Mesodermal cell (in vitro differentiated cells): ENCODE measurements around the gene MMAB. TPM values are rescaled to one million over a fixed set of nuclear protein-coding genes. Genes with fewer than 3 reads are reported as not detected.

Experiments
- H3K27ac ChIP-seq: 2 replicates; pipeline ENCODE4 v1.7.0; 2013; ENCODE audit warnings: mild to moderate bottlenecking, low read depth, low read length, moderate library complexity; ENCODE audit not compliant: severe bottlenecking
- H3K36me3 ChIP-seq: 2 replicates; pipeline ENCODE4 v1.7.1; 2013; ENCODE audit warnings: mild to moderate bottlenecking, low read length, moderate library complexity; ENCODE audit not compliant: control insufficient read depth, insufficient read depth
- H3K4me1 ChIP-seq: one replicate; pipeline ENCODE4 v1.7.1; 2013; ENCODE audit warnings: mild to moderate bottlenecking, low read length; ENCODE audit not compliant: insufficient read depth, control insufficient read depth, poor library complexity, severe bottlenecking
- H3K4me3 ChIP-seq: 2 replicates; pipeline ENCODE4 v1.7.0; 2013; ENCODE audit warnings: low read length, control low read depth, mild to moderate bottlenecking; ENCODE audit not compliant: insufficient read depth, poor library complexity, severe bottlenecking; ENCODE audit errors: extremely low read depth
- H3K9me3 ChIP-seq: 2 replicates; pipeline ENCODE4 v1.7.1; 2013; ENCODE audit warnings: mild to moderate bottlenecking, low read length, moderate library complexity; ENCODE audit not compliant: control insufficient read depth
- WGBS, 2 experiments: methylation state at CpG; one replicate each; pipeline ENCODE4 v1.1.5; 2013; ENCODE audit warnings: missing lambda C conversion rate in 2 of 2; ENCODE audit not compliant: insufficient coverage in 2 of 2; 5-methylcytosine and 5-hydroxymethylcytosine counted together
- polyA plus RNA-seq, 2 experiments: library from polyadenylated mRNA; stranded (reverse); fragments of 50-300 nt; gene quantifications; one replicate each; pipeline ENCODE4 v1.2.3, GENCODE V29; 2013

The MMAB gene
- 52.1 TPM for polyA plus RNA-seq (2013, experiment 1 of 2)
- polyA plus RNA-seq (2013, experiment 2 of 2) = 52.6 TPM

DNA sequence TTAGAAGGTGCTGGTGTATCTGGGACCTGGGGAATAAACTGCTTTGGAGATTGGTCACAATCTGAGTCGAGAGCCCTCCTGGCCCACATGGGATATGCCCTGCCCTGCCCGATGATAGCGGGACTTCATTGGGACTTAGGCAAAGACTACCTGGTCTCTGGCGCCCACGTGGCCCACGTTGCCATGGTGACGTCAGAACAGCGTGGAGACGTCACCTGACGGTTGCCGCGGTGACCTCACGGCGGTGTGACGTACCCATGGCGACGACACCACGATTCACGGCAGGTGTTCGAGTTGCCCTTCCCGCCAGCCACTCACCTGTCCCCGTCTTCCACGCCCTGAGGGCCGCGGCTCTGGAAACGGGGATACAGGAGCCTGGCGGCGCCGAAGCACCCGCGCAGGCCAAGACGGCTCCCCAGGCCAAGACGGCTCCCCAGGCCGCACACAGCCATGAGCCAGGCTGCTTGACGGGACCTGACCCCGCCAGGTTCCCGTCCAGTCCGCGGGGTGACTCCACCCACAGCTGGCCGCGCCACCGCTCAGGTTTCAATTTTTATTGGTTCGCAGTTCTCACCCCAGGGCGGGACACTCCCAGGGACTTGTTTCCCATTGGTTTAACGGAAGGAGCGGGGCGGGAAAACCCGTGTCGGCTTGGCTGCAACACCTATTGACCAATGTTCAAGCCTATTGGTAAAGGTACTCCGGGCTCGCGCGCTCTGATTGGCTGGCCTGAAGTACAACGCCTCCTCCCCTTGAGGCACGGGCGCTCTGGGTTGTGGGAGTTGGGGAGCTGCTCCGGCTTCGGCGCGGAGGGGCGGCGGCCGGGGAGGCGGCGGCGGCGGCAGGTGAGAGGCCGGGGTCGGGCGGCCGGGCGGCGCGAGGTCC lies at the start of gene MMAB, which contains the start of gene MVK:
Gene MMAB (minus strand): TSS at position 476 of the 885 bp plus-strand sequence. CDS start 24 bp downstream, at position 452.
Gene MVK (plus strand): TSS at position 766 of the 885 bp plus-strand sequence. CDS start 1,029 bp downstream, outside the sequence.
- Histone ChIP-seq H3K4me1 (peaks cover 10% of the 10 kb centered on the region), H3K27ac (peak within 1 kb of the TSS; percentile 90), H3K36me3 (peaks cover 70% of the 10 kb centered on the region), H3K4me3 (peak within 1 kb of the TSS; percentile 80), H3K9me3 (no peaks in the 10 kb centered on the region)
- WGBS, 2 experiments = 4 to 6% methylated on average over 57 to 69 of the region's 74 CpGs

DNA sequence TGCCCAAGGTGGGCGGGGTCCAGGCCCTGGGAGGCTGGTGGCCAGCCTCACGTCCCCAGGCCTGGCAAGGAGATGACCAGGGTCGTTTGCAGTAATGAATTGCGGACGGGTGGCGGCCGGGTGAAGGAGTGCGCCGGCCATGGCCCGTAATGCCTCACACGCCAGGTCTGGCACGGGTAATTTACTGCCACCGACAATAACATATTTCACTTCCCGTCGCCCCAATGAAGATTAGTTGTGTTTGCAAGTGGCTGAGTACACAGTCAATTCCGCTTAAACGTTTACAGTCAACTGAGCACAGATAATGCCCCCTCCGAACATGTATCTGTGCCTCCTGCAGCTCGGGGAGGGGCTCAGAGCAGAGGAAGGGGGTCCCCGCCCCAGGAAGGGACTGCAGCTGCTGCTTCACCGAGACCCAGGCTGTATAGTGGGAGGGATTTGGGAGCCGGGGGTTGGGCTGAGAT lies 48.6 kb upstream of the MMAB start:
- Histone ChIP-seq H3K27ac (no peak overlapping the region), H3K36me3 (no peaks in the 10 kb centered on the region), H3K4me1 (no peaks in the 10 kb centered on the region), H3K4me3 (no peak overlapping the region), H3K9me3 (no peaks in the 10 kb centered on the region)
- 88 to 91% methylated on average over 15 to 17 of the region's 22 CpGs for WGBS, 2 experiments

DNA sequence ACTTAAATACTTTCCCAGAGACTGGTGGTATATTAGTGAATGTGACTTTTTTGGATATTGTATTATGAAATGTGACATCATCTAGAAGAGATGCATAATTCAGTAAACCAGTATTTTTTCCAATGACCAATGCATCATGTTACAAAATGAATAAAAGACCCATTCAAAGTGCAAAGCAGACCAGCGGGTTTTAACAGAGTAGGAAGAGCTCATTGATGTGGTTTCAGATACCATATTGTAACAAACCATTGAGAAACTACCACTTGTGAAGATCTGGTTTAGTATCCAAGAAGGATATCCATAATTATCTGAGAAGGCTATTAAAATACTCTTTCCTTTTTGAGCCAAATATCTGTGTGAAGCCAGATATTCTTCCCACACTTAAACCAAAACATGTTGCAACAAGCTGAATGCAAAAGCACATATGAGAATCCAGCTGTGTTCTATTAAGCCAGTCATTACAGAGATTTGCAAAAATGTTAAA lies 47.9 kb upstream of the MMAB start:
- Histone ChIP-seq H3K4me1 (no peaks in the 10 kb centered on the region), H3K27ac (no peak overlapping the region), H3K4me3 (no peak overlapping the region), H3K36me3 (no peaks in the 10 kb centered on the region), H3K9me3 (no peaks in the 10 kb centered on the region)
- WGBS, 2 experiments = no CpG with 5 or more reads among the region's 1 CpG

DNA sequence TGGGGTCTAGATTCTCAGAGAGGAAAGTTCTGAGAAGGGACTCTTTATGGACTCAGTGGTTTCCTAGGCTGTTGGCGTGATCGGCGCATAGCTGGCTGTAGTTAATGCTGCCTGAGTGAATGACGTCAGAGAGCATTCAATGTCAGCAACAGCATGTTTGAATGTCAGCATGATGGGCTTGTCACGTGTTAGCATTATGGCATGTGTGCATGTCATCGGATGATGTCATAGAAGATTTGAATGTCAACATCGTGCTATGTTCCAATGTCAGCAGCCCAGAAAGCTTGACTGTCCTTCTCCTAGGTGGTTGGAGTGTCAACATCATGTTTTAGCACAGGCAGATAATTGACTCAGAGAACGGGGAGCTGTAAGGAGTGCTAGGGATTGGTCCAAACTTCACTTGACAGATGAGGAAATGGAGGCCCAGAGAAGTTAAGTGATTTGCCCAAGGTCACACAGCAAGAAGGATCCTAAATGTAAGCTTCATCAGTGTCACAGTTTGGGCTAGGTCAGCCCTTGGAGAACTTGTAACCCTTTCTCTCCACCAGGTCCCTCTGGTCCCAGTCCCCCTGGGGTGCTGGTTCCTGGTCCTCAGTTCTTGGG lies 45.8 kb upstream of the MMAB start:
- Histone ChIP-seq H3K27ac (no peak overlapping the region), H3K9me3 (no peaks in the 10 kb centered on the region), H3K36me3 (no peaks in the 10 kb centered on the region), H3K4me1 (no peaks in the 10 kb centered on the region), H3K4me3 (no peak overlapping the region)
- 91 to 92% methylated on average over 8 of the region's 8 CpGs for WGBS, 2 experiments

DNA sequence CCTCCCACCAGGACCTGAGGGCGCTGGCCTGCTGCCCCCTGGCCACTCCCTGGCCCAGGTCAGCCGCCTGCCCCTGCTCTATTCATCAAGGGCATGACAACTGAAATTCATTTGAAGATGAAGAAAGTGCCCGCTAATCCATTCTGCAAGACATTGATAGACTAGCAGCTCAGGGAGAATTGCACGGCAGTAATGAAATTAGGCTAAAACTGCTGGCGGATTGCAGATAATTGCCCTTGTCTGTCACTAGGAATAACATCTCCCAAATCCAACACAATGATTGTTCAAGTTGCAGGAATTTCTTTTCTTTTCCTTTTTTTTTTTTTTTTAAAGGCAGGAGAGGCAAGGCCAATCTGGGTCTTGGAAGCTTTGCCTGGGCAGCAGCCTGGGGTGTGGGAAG lies 44.8 kb upstream of the MMAB start:
- Histone ChIP-seq H3K9me3 (no peaks in the 10 kb centered on the region), H3K4me3 (no peak overlapping the region), H3K4me1 (no peaks in the 10 kb centered on the region), H3K27ac (no peak overlapping the region), H3K36me3 (no peaks in the 10 kb centered on the region)
- WGBS, 2 experiments = 80 to 86% methylated on average over 4 to 5 of the region's 5 CpGs

DNA sequence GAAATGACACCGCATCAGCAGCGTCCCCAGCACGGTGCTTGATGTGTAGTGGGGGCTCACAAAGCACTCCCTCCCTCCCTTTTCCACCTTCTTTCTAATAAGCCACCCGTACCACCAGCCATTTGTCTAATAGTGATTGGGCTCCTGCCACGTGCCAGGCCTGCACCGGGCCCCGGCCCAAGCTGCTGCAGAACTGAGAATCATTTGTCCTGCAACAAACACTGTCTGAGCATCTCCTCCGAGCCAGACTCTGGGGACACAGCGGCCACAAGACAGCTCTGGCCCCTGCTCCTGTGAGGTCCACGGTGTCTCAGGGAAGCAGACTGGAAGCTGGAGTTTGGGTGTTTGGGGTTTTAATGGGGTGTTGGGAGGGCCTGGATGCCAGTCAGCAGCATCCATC lies 44.2 kb upstream of the MMAB start:
- Histone ChIP-seq H3K4me1 (no peaks in the 10 kb centered on the region), H3K27ac (no peak overlapping the region), H3K4me3 (no peak overlapping the region), H3K9me3 (no peaks in the 10 kb centered on the region), H3K36me3 (no peaks in the 10 kb centered on the region)
- 86 to 94% methylated on average over 7 to 10 of the region's 10 CpGs for WGBS, 2 experiments

DNA sequence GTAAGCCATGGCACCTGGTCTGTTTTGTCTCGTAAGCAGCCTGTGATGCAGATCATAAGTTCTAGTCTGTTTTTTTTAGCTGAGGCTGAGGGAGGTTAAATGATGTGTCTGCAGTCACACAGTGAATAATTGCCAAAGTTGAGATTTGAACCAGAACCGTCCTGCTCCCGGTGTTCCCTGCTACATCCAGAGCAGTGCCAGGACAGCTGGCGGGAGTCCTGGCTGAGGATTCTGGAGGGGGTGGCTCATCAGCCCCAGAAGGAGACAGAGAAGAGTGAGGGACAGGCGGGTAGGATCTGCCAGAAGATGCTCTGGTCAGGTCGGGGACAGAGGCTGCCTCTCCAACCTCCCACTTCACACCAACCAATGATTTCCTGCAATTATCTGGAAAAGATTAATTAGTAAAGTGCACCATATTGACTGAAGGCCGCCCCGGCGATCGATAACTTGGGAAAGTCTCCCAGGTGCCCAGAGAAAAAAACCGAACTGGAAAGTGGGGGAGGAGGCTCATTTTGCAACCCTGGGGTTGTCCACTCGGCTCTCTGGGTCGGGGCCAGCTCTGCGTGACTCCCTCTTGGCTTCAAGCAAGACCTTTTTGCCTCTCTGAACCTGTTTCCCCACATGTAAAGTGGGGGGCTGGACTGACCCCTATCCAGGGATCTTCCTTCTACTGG lies 42.4 kb upstream of the MMAB start:
- Histone ChIP-seq H3K36me3 (no peaks in the 10 kb centered on the region), H3K9me3 (no peaks in the 10 kb centered on the region), H3K4me1 (no peaks in the 10 kb centered on the region), H3K4me3 (no peak overlapping the region), H3K27ac (no peak overlapping the region)
- WGBS, 2 experiments = 88 to 92% methylated on average over 7 to 9 of the region's 14 CpGs

DNA sequence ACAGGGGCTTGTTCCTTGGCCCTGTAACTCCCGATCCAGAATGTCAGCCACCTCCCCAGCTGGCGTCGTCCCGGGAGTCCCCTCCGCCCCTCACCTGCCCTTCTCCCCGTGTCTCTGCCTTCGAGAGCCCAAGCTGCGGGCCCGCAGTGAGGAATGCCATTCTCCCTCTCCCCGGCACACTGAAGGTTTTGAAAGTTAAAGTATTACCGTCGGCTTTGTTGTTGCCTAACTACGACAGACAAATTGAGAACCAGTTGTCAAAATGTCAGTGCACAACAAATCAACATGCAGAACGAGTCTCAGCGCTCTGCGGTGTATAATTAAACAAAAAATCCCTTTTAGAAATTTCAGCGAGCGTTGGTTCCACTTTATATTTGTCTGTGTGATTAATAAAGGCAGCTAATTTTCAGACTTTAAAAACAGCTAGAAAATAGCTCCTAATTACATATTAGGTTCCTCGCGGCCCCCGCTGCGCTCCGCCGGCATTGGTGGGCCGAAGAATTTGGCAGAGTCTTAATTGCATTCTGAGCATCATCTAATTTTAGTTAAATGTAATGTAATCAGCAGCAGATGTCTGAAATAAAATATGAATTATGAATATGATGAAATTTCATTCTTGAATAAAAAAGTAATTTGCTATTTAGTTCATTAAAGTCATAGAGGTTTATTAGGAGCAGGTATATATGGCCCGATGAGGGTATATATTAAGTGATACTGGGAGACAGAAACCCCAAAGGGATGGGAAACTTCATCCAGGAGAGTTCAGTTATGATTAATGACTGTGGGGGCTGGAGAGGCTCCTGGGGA lies 40.5 kb upstream of the MMAB start:
- Histone ChIP-seq H3K9me3 (no peaks in the 10 kb centered on the region), H3K27ac (no peak overlapping the region), H3K4me3 (no peak overlapping the region), H3K36me3 (no peaks in the 10 kb centered on the region), H3K4me1 (no peaks in the 10 kb centered on the region)
- WGBS, 2 experiments = 65 to 72% methylated on average over 17 to 18 of the region's 26 CpGs

DNA sequence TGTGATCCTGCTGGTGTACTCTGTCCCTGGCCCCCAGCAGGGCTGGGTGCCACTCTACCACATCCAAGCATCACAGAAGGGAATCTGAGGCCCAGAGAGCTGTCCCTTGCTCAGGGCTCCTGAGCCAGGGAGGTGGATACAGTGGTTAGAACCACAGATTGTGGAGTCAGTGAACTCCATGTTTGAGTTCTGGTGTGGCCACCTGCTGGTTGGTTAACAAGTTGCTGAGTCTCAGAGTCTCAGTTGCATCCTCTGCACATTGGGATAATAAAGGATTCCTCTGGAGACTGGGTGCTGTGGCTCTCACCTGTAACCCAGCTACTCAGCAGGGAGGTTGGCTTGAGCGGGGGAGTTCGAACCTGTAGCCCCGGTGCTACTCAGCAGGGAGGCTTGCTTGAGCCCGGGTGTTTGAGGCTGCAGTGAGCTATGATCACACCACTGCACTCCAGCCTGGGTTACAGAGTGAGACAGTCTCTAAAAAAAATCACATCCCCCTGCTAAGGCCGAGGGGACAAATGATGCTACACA lies 39.7 kb upstream of the MMAB start:
- WGBS, 2 experiments = 65% methylated on average over 4 of the region's 5 CpGs; no CpG with 5 or more reads in 1 of the 2 experiments
- Histone ChIP-seq H3K27ac (no peak overlapping the region), H3K36me3 (no peaks in the 10 kb centered on the region), H3K4me1 (no peaks in the 10 kb centered on the region), H3K9me3 (no peaks in the 10 kb centered on the region), H3K4me3 (no peak overlapping the region)

DNA sequence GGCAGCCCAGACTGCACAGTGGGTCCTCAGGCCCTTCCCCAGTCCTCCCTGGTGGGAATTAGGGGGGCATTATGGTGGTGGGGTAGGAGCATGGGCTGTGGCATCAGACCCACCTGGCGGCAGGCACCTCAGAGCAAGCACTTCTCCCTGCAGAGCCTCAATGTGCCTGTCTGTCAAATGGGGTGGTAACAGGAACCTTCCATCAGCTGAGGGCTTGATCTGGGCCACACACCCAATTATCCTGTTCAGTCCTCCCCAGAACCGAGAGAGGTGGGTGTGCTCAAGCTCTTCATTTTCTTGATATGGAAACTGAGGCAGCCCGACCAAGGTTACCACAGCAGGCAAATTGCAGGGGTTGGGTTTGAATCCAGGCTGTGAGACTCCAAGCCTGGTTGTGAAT lies 38.7 kb upstream of the MMAB start:
- no peak overlapping the region for H3K27ac ChIP-seq
- WGBS, 2 experiments = 86 to 100% methylated on average over 2 to 3 of the region's 3 CpGs

More for the DNA sequence above, 38.7 kb upstream of the MMAB start:
- Histone ChIP-seq H3K36me3 (no peaks in the 10 kb centered on the region), H3K4me1 (no peaks in the 10 kb centered on the region), H3K4me3 (no peak overlapping the region), H3K9me3 (no peaks in the 10 kb centered on the region)
